Stimulated activated CD4-positive, alpha-beta T cell treated with anti-CD3 and anti-CD28 coated beads, Interleukin-1b, Interleukin-23, amount 100 ng/mL, for 4 hours (primary cell): ENCODE data around the gene GNMT.

Experiments
- DNase-seq, 2 donors: peaks; one replicate each; pipeline ENCODE4 v3.0.0-alpha.2; 2020; ENCODE audit warnings: low read depth in 2 of 2

The GNMT gene

DNA sequence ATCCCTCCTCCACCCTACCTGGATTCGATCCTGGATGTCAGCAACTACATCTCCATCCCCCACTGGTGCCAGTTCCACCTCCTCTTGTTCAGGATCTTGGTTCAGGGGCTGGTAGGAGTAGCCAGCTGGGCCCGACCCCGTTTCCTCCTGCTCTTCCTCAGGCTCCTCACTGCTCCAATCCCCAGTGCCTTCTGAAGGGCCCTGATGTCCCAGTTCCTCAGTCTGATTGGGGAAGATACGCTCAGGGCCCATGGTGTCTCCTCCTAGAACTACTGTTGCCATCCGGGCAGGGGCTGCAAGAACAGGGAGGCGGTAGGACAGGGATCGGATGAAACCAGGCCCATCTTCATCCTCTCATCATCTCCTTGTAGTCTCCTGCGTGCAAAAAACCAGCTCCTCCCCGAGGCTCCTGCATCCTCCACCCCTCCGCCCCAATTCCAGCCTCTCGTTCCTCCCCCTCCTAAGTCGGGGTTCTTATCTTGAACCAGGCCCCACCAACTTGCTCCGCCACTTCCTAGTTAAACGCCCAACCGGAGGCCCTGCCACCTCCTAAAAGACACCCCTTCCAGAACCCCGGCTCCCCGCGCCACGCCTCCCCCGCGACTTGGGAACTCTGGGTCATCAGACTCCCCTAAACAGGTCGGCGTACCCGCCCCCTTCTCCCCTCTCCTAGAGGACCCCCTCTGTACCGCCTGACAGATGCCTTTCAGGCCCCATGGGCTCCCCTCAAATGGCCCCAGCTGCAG lies 52.7 kb downstream of the GNMT start:
- no peak for DNase-seq
